Measurements from ENCODE around the gene GGACT. TPM values are rescaled to one million over a fixed set of nuclear protein-coding genes. Genes with fewer than 3 reads are reported as not detected.
"Not testable (repeated sequence)": the region's sequence is repeated elsewhere in the genome, so short reads cannot be mapped to it uniquely, and the experiment has no call there.

The GGACT gene
- total RNA-seq, 1 donor from 2014 or later, result 6.2 TPM

- intact Hi-C loops (cut with micrococcal nuclease), result no loop called here
Observed at GRCh38 chr13:100601716-100602115, 13.1 kb upstream of the GGACT start.

- intact Hi-C loops (cut with micrococcal nuclease), result no loop called here
Observed at GRCh38 chr13:100600915-100601314, 12.3 kb upstream of the GGACT start.

GRCh38 chr13:100600461-100600860, 11.9 kb upstream of the GGACT start:
- intact Hi-C loops (cut with micrococcal nuclease), result no loop called here

GRCh38 chr13:100597253-100597652, 8.7 kb upstream of the GGACT start:
- intact Hi-C loops (cut with micrococcal nuclease), result no loop called here

- intact Hi-C loops (cut with micrococcal nuclease), result no loop called here
Observed at GRCh38 chr13:100596516-100596915, 7.9 kb upstream of the GGACT start.

GRCh38 chr13:100594731-100595130, 6.1 kb upstream of the GGACT start:
- intact Hi-C loops (cut with micrococcal nuclease), result no loop called here

GRCh38 chr13:100594255-100594654, 5.7 kb upstream of the GGACT start:
- intact Hi-C loops (cut with micrococcal nuclease), result no loop called here

GRCh38 chr13:100589178-100589725, 663 bp upstream of the GGACT start:
- intact Hi-C loops (cut with micrococcal nuclease), result loop anchor here (5.0 kb wide), 1 partner anchor 932 kb away; no protein-coding TSS in a partner anchor

GRCh38 chr13:100584896-100585295, 3.7 kb downstream of the GGACT start:
- intact Hi-C loops (cut with micrococcal nuclease), result loop anchor here (5.0 kb wide), 1 partner anchor 928 kb away; no protein-coding TSS in a partner anchor

- intact Hi-C loops (cut with micrococcal nuclease), result no loop called here
Observed at GRCh38 chr13:100581504-100581903, 7.1 kb downstream of the GGACT start.

GRCh38 chr13:100581030-100581429, 7.6 kb downstream of the GGACT start:
- intact Hi-C loops (cut with micrococcal nuclease), result no loop called here

GRCh38 chr13:100580045-100580444, 8.5 kb downstream of the GGACT start:
- intact Hi-C loops (cut with micrococcal nuclease), result no loop called here

- intact Hi-C loops (cut with micrococcal nuclease), result not testable (repeated sequence)
Observed at GRCh38 chr13:100577239-100577638, 11.3 kb downstream of the GGACT start.

GRCh38 chr13:100573121-100573520, 15.5 kb downstream of the GGACT start:
- intact Hi-C loops (cut with micrococcal nuclease), result loop anchor here (1.0 to 2.0 kb wide), 5 partner anchors 15 to 554 kb away; partner anchors contain the start of gene GGACT

GRCh38 chr13:100566543-100566942, 22.0 kb downstream of the GGACT start:
- intact Hi-C loops (cut with micrococcal nuclease), result no loop called here

- intact Hi-C loops (cut with micrococcal nuclease), result no loop called here
Observed at GRCh38 chr13:100565286-100565685, 23.3 kb downstream of the GGACT start.

GRCh38 chr13:100564444-100565223, 24.0 kb downstream of the GGACT start:
- intact Hi-C loops (cut with micrococcal nuclease), result no loop called here

- intact Hi-C loops (cut with micrococcal nuclease), result no loop called here
Observed at GRCh38 chr13:100563779-100564178, 24.8 kb downstream of the GGACT start.

GRCh38 chr13:100561599-100562204, 26.9 kb downstream of the GGACT start:
- intact Hi-C loops (cut with micrococcal nuclease), result no loop called here

GRCh38 chr13:100561158-100561499, 27.5 kb downstream of the GGACT start:
- intact Hi-C loops (cut with micrococcal nuclease), result no loop called here

GRCh38 chr13:100560498-100561157, 28.0 kb downstream of the GGACT start:
- intact Hi-C loops (cut with micrococcal nuclease), result no loop called here

- intact Hi-C loops (cut with micrococcal nuclease), result no loop called here
Observed at GRCh38 chr13:100559886-100560285, 28.7 kb downstream of the GGACT start.
